Trophoblast cell (in vitro differentiated cells and primary cell): ENCODE measurements around the gene CSPG4.
"Not testable (repeated sequence)": the region's sequence is repeated elsewhere in the genome, so short reads cannot be mapped to it uniquely, and the experiment has no call there.

Source experiments
- DNase-seq, 2 donors: peaks; one replicate each; pipeline ENCODE4 v3.0.0-alpha.2; 2016
- H2AFZ ChIP-seq: 2 replicates; pipeline ENCODE4 v1.6.1; 2013; ENCODE audit warnings: low read length, moderate library complexity, mild to moderate bottlenecking; ENCODE audit not compliant: insufficient read depth, poor library complexity
- H2AK5ac ChIP-seq: 2 replicates; pipeline ENCODE4 v1.6.1; 2013; ENCODE audit warnings: mild to moderate bottlenecking, low read length
- H2BK120ac ChIP-seq: 2 replicates; pipeline ENCODE4 v1.6.1; 2013; ENCODE audit warnings: low read length, mild to moderate bottlenecking, moderate library complexity; ENCODE audit not compliant: insufficient read depth, poor library complexity
- H2BK12ac ChIP-seq: 2 replicates; pipeline ENCODE4 v1.6.1; 2013; ENCODE audit warnings: mild to moderate bottlenecking, low read length, moderate library complexity
- H2BK5ac ChIP-seq: 2 replicates; pipeline ENCODE4 v1.6.1; 2013; ENCODE audit warnings: low read length, low read depth, moderate library complexity, mild to moderate bottlenecking; ENCODE audit not compliant: poor library complexity
- H3K14ac ChIP-seq: 2 replicates; pipeline ENCODE4 v1.6.1; 2013; ENCODE audit warnings: mild to moderate bottlenecking, low read length
- H3K18ac ChIP-seq: 2 replicates; pipeline ENCODE4 v1.6.1; 2013; ENCODE audit warnings: mild to moderate bottlenecking, low read length
- H3K23ac ChIP-seq: 2 replicates; pipeline ENCODE4 v1.6.1; 2013; ENCODE audit warnings: low read length
- H3K27ac ChIP-seq: 2 replicates; pipeline ENCODE4 v1.5.1; 2013; ENCODE audit warnings: low read depth, mild to moderate bottlenecking, inconsistent platforms, low read length, moderate library complexity
- H3K27me3 ChIP-seq: 2 replicates; pipeline ENCODE4 v1.6.1; 2013; ENCODE audit warnings: inconsistent platforms, mild to moderate bottlenecking, low read length, moderate library complexity; ENCODE audit not compliant: insufficient read depth
- H3K36me3 ChIP-seq, 2 experiments: 1 replicate in 1 of 2; 2 replicates in 1 of 2; pipeline ENCODE4 v1.6.1; 2013; ENCODE audit warnings: low read length in 2 of 2, mild to moderate bottlenecking in 2 of 2, moderate library complexity in 1 of 2; ENCODE audit not compliant: insufficient read depth in 2 of 2, control insufficient read depth in 1 of 2
- H3K4ac ChIP-seq: 2 replicates; pipeline ENCODE4 v1.6.1; 2013; ENCODE audit warnings: low read depth, mild to moderate bottlenecking, low read length, moderate library complexity
- H3K4me1 ChIP-seq, 2 experiments: 1 replicate in 1 of 2; 2 replicates in 1 of 2; pipeline ENCODE4 v1.6.1; 2013; ENCODE audit warnings: low read length in 2 of 2, mild to moderate bottlenecking in 2 of 2, moderate library complexity in 1 of 2; ENCODE audit not compliant: insufficient read depth in 2 of 2, control insufficient read depth in 1 of 2
- H3K4me2 ChIP-seq: 2 replicates; pipeline ENCODE4 v1.6.1; 2013; ENCODE audit warnings: inconsistent platforms, mild to moderate bottlenecking, low read length, moderate library complexity
- H3K4me3 ChIP-seq: 2 replicates; pipeline ENCODE4 v1.5.1; 2013; ENCODE audit warnings: mild to moderate bottlenecking, low read depth, low read length, inconsistent platforms
- H3K79me1 ChIP-seq: one replicate; pipeline ENCODE4 v1.6.1; 2013; ENCODE audit warnings: low read length
- H3K79me2 ChIP-seq: 2 replicates; pipeline ENCODE4 v1.6.1; 2013; ENCODE audit warnings: low read length, mild to moderate bottlenecking; ENCODE audit not compliant: control insufficient read depth, insufficient read depth, poor library complexity
- H3K9ac ChIP-seq: 2 replicates; pipeline ENCODE4 v1.6.1; 2013; ENCODE audit warnings: mild to moderate bottlenecking, low read length
- H3K9me3 ChIP-seq: 2 replicates; pipeline ENCODE4 v1.6.1; 2013; ENCODE audit warnings: low read depth, mild to moderate bottlenecking, control low read depth, inconsistent platforms, low read length; ENCODE audit not compliant: insufficient read depth
- H4K12ac ChIP-seq: 2 replicates; pipeline ENCODE4 v1.6.1; 2013; ENCODE audit warnings: low read depth, mild to moderate bottlenecking, low read length, moderate library complexity
- H4K8ac ChIP-seq: 2 replicates; pipeline ENCODE4 v1.6.1; 2013; ENCODE audit warnings: low read depth, mild to moderate bottlenecking, low read length, moderate library complexity
- H4K91ac ChIP-seq: one replicate; pipeline ENCODE4 v1.6.1; 2013; ENCODE audit warnings: low read depth, mild to moderate bottlenecking, low read length, moderate library complexity
- WGBS: extraction: QIAGEN DNeasy Blood & Tissue Kit; methylation state at CpG from one replicate; pipeline ENCODE4 v1.1.7; 2013; ENCODE audit warnings: missing lambda C conversion rate; ENCODE audit not compliant: insufficient read length, insufficient coverage; ENCODE audit errors: extremely low coverage; 5-methylcytosine and 5-hydroxymethylcytosine counted together

The CSPG4 gene

GRCh38 chr15:75760704-75761435 is 48.2 kb upstream of the CSPG4 start:
- Histone ChIP-seq H2BK5ac (no peak overlapping the region), H3K4me1 (peaks cover 0 to 3% of the 10 kb centered on the region in 2 experiments), H3K14ac (no peak overlapping the region), H3K4me3 (no peak overlapping the region), H3K27ac (no peak overlapping the region), H3K36me3 (no peaks in the 10 kb centered on the region), H2BK12ac (no peak overlapping the region), H2BK120ac (no peak overlapping the region), H3K23ac (no peak overlapping the region), H2AFZ (no peak overlapping the region), H3K9ac (no peak overlapping the region), H3K27me3 (no peaks in the 10 kb centered on the region), H2AK5ac (no peak overlapping the region), H3K18ac (no peak overlapping the region), H4K8ac (no peak overlapping the region), H3K79me1 (peaks cover 2% of the 10 kb centered on the region), H3K9me3 (no peaks in the 10 kb centered on the region), H4K91ac (no peak overlapping the region), H3K4me2 (no peak overlapping the region), H3K79me2 (no peaks in the 10 kb centered on the region), H4K12ac (no peak overlapping the region), H3K4ac (no peak overlapping the region)
- no peak for DNase-seq
- WGBS: no CpG with 5 or more reads among the region's 14 CpGs

- H3K79me2 ChIP-seq, H3K4ac ChIP-seq, H3K36me3 ChIP-seq, H3K14ac ChIP-seq, H4K8ac ChIP-seq, H2BK5ac ChIP-seq, H3K4me3 ChIP-seq, H2AK5ac ChIP-seq, DNase-seq, H3K79me1 ChIP-seq, H3K27me3 ChIP-seq, H3K9ac ChIP-seq, H3K18ac ChIP-seq, H3K4me2 ChIP-seq, H2AFZ ChIP-seq, H2BK12ac ChIP-seq, H3K23ac ChIP-seq, H3K9me3 ChIP-seq, H2BK120ac ChIP-seq, H3K4me1 ChIP-seq, H4K91ac ChIP-seq, H4K12ac ChIP-seq, H3K27ac ChIP-seq: not testable (repeated sequence)
- WGBS: no CpG with 5 or more reads among the region's 7 CpGs
Measured at GRCh38 chr15:75760131-75760520, 47.5 kb upstream of the CSPG4 start.

DNA sequence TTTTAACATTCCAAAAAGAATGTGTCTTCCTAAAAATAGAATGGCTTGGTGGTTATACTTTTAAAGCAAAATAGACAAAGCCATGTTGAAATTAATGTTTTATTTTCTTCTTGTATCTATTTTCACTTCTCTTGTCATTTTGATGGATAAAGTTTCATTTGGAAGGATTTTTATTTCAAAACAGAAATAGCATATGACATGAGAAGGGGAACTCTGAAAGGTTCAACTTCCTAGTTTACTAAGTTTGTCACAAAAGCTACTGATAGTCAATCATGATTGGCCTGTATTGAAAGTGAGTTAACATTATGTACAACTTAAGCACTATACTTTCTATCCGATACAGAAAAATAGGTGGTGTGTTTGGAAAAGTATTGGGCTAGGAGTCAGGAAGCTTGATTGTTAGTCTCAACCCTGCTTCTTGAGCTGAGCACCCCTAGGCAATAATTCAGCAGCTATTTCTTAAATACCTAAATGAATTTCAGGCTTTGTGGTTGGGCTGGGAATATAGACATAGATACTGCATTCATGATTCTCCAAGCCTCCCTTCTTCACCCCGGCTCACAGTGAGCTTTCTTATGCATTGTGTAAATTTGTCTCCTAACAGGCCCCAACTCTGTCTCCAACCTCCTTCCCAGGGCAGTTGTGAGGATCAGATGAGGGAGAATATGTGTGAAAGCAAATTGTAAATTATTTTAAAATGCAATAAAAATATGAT is 46.9 kb upstream of the CSPG4 start:
- Histone ChIP-seq H3K18ac (no peak overlapping the region), H3K36me3 (no peaks in the 10 kb centered on the region), H3K27ac (no peak overlapping the region), H4K8ac (no peak overlapping the region), H3K4ac (no peak overlapping the region), H3K4me3 (no peak overlapping the region), H2AK5ac (no peak overlapping the region), H4K91ac (no peak overlapping the region), H3K79me2 (no peaks in the 10 kb centered on the region), H3K4me1 (peaks cover 0 to 3% of the 10 kb centered on the region in 2 experiments), H3K79me1 (peaks cover 2% of the 10 kb centered on the region), H4K12ac (no peak overlapping the region), H3K4me2 (no peak overlapping the region), H3K23ac (no peak overlapping the region), H3K9ac (no peak overlapping the region), H2BK5ac (no peak overlapping the region), H2AFZ (no peak overlapping the region), H2BK120ac (no peak overlapping the region), H2BK12ac (no peak overlapping the region), H3K14ac (no peak overlapping the region), H3K27me3 (no peaks in the 10 kb centered on the region), H3K9me3 (no peaks in the 10 kb centered on the region)
- WGBS: no CpG with 5 or more reads among the region's 2 CpGs
- peak in 1 of 2 donors; percentile 2 for DNase-seq

DNA sequence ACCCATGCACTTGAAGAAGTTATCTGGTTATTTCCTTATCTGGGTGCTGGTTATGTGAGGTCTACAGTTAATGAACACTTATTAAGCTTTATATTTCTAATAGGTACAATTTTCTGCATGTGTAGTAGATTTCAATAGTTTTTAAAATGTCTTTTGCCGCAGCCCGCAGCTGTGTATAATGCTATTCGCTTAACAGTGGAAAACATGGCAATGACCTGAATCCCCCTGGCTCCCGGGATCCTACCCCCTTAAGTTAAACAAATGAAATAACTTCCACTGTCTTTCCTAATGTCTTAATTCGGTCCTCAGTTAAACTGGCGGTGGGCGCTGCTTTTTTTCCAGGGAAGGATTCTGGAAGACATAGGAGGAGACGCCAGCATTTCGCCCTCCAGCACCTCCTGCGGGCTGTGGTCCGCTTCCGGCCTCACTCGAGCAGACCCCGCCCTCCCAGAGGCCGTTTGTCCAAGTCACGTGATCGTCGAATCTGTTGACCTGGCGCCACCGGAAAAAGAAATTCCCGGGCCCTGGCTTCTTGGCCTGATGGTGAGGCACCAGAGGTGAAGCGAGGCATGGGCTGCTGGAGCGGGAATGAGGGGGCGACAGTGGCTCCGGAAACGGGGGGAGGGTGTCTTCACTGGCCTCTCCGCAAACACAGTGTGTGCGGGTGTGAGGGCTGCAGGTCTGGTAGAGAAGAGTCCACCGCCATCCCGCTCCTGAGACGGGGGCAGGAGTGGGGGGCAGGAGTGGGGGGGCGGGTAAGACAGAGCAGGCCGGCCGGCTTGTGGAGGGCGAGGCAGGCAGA is 45.6 kb upstream of the CSPG4 start:
- peak overlapping the region; percentile 98 for H4K8ac ChIP-seq
- no peaks in the 10 kb centered on the region for H3K36me3 ChIP-seq
- H3K4me2 ChIP-seq: peak overlapping the region; percentile 65
- H2AK5ac ChIP-seq: no peak overlapping the region
- no CpG with 5 or more reads among the region's 35 CpGs for WGBS
- no peak overlapping the region for H2BK5ac ChIP-seq
- no peaks in the 10 kb centered on the region for H3K27me3 ChIP-seq
- H3K4me1 ChIP-seq: peaks cover 0 to 3% of the 10 kb centered on the region in 2 experiments
- H3K9ac ChIP-seq: peak overlapping the region; percentile 9
- peak overlapping the region; percentile 89 for H3K4ac ChIP-seq
- H2BK120ac ChIP-seq: peak overlapping the region; percentile 81
- H4K91ac ChIP-seq: peak overlapping the region; percentile 95
- peak overlapping the region; percentile 97 for H4K12ac ChIP-seq
- no peak overlapping the region for H3K27ac ChIP-seq
- peak overlapping the region; percentile 89 for H2AFZ ChIP-seq
- no peaks in the 10 kb centered on the region for H3K79me2 ChIP-seq
- no peak overlapping the region for H2BK12ac ChIP-seq
- peak; percentile 92 to 96 for DNase-seq
- H3K79me1 ChIP-seq: peaks cover 2% of the 10 kb centered on the region
- no peak overlapping the region for H3K14ac ChIP-seq
- no peaks in the 10 kb centered on the region for H3K9me3 ChIP-seq
- H3K4me3 ChIP-seq: peak overlapping the region; percentile 60
- peak overlapping the region; percentile 94 for H3K18ac ChIP-seq
- no peak overlapping the region for H3K23ac ChIP-seq
